ENCODE measurements around the gene ADCY2.

Gene ADCY2

GRCh38 chr5:7653046-7653445 lies 257.1 kb downstream of the ADCY2 start:
- H3K4me3 ChIP-seq (ENCODE audit: low read depth, low read length): no peak overlapping the region
- ChIA-PET CTCF (no interaction called here), POLR2A (no interaction called here)
- TF ChIP-seq CTCF (IDR thresholded peaks at IDR 0.05; ENCODE audit: insufficient read depth, low read length, missing control alignments): no peak
- no peak for DNase-seq (ENCODE audit: low read depth, low spot score)

GRCh38 chr5:7657153-7657552 lies 261.2 kb downstream of the ADCY2 start:
- no peak overlapping the region for H3K4me3 ChIP-seq (ENCODE audit: low read depth, low read length)
- CTCF ChIA-PET: no interaction called here
- TF ChIP-seq CTCF (IDR thresholded peaks at IDR 0.05; ENCODE audit: insufficient read depth, low read length, missing control alignments): no peak
- no peak for DNase-seq (ENCODE audit: low read depth, low spot score)
- POLR2A ChIA-PET: no interaction called here

GRCh38 chr5:7659420-7659819 lies 263.5 kb downstream of the ADCY2 start:
- TF ChIP-seq CTCF (IDR thresholded peaks at IDR 0.05; ENCODE audit: insufficient read depth, low read length, missing control alignments): no peak
- ChIA-PET POLR2A (no interaction called here), CTCF (no interaction called here)
- no peak overlapping the region for H3K4me3 ChIP-seq (ENCODE audit: low read depth, low read length)
- no peak for DNase-seq (ENCODE audit: low read depth, low spot score)

GRCh38 chr5:7662289-7662688 lies 266.4 kb downstream of the ADCY2 start:
- no peak overlapping the region for H3K4me3 ChIP-seq (ENCODE audit: low read depth, low read length)
- CTCF ChIA-PET: no interaction called here
- DNase-seq (ENCODE audit: low read depth, low spot score): no peak
- no peak for TF ChIP-seq CTCF (IDR thresholded peaks at IDR 0.05; ENCODE audit: insufficient read depth, low read length, missing control alignments)
- POLR2A ChIA-PET: no interaction called here

- CTCF ChIA-PET: no interaction called here
- DNase-seq (ENCODE audit: low read depth, low spot score): no peak
- no peak overlapping the region for H3K4me3 ChIP-seq (ENCODE audit: low read depth, low read length)
- no peak for TF ChIP-seq CTCF (IDR thresholded peaks at IDR 0.05; ENCODE audit: insufficient read depth, low read length, missing control alignments)
- POLR2A ChIA-PET: no interaction called here
Measured at GRCh38 chr5:7663808-7664207, 267.9 kb downstream of the ADCY2 start.

- POLR2A ChIA-PET: no interaction called here
- DNase-seq (ENCODE audit: low read depth, low spot score): no peak
- CTCF ChIA-PET: no interaction called here
- no peak overlapping the region for H3K4me3 ChIP-seq (ENCODE audit: low read depth, low read length)
- no peak for TF ChIP-seq CTCF (IDR thresholded peaks at IDR 0.05; ENCODE audit: insufficient read depth, low read length, missing control alignments)
Measured at GRCh38 chr5:7664208-7664607, 268.3 kb downstream of the ADCY2 start.

Measured in AG04449 (cell line).